ENCODE data around the gene CD82.
A peak's percentile ranks its signal among the peaks of the same experiment; 100 is the strongest.

Gene CD82

GRCh38 chr11:44565211-44565952 is at the start of gene CD82:
Gene CD82, plus strand, starts transcription at chr11:44565663. Its CDS starts 29,000 bp downstream, at chr11:44594663.
- peak within 1 kb of the TSS; percentile 78 for H3K4me3 ChIP-seq (ENCODE audit: low read depth, low read length)
- peak; percentile 98 for DNase-seq (ENCODE audit: low read depth)
- TF ChIP-seq CTCF (IDR thresholded peaks at IDR 0.05; ENCODE audit: insufficient read depth, low read depth, low read length, missing control alignments) = peak; percentile 34

GRCh38 chr11:44516688-44517507 is 48.6 kb upstream of the CD82 start:
- no peak for DNase-seq (ENCODE audit: low read depth)
- no peak overlapping the region for H3K4me3 ChIP-seq (ENCODE audit: low read depth, low read length)
- TF ChIP-seq CTCF (IDR thresholded peaks at IDR 0.05; ENCODE audit: insufficient read depth, low read depth, low read length, missing control alignments) = no peak

GRCh38 chr11:44517541-44517940 is 47.9 kb upstream of the CD82 start:
- no peak for TF ChIP-seq CTCF (IDR thresholded peaks at IDR 0.05; ENCODE audit: insufficient read depth, low read depth, low read length, missing control alignments)
- no peak overlapping the region for H3K4me3 ChIP-seq (ENCODE audit: low read depth, low read length)
- no peak for DNase-seq (ENCODE audit: low read depth)

- no peak overlapping the region for H3K4me3 ChIP-seq (ENCODE audit: low read depth, low read length)
- TF ChIP-seq CTCF (IDR thresholded peaks at IDR 0.05; ENCODE audit: insufficient read depth, low read depth, low read length, missing control alignments) = no peak
- DNase-seq (ENCODE audit: low read depth) = no peak
Measured at GRCh38 chr11:44518968-44519550, 46.4 kb upstream of the CD82 start.

- no peak for TF ChIP-seq CTCF (IDR thresholded peaks at IDR 0.05; ENCODE audit: insufficient read depth, low read depth, low read length, missing control alignments)
- no peak overlapping the region for H3K4me3 ChIP-seq (ENCODE audit: low read depth, low read length)
- DNase-seq (ENCODE audit: low read depth) = no peak
Measured at GRCh38 chr11:44519989-44520737, 45.3 kb upstream of the CD82 start.

- H3K4me3 ChIP-seq (ENCODE audit: low read depth, low read length) = no peak overlapping the region
- no peak for DNase-seq (ENCODE audit: low read depth)
- TF ChIP-seq CTCF (IDR thresholded peaks at IDR 0.05; ENCODE audit: insufficient read depth, low read depth, low read length, missing control alignments) = no peak
Measured at GRCh38 chr11:44521148-44521547, 44.3 kb upstream of the CD82 start.

Data from GM12865 (cell line).